Neutrophil (primary cell): ENCODE measurements around the gene NUP62CL.
A peak's percentile ranks its signal among the peaks of the same experiment; 100 is the strongest.

Experiments used
- H3K27ac ChIP-seq: fragments of 200-600 bp; sonication (generic); 2 replicates; pipeline ENCODE4 v1.5.1; 2016; ENCODE audit warnings: mild to moderate bottlenecking, moderate library complexity
- H3K27me3 ChIP-seq: fragments of 200-600 bp; sonication (generic); 2 replicates; pipeline ENCODE4 v1.6.0; 2016; ENCODE audit warnings: mild to moderate bottlenecking
- H3K36me3 ChIP-seq: fragments of 200-600 bp; sonication (generic); 2 replicates; pipeline ENCODE4 v1.5.1; 2017
- H3K4me1 ChIP-seq, 2 experiments: fragments of 200-600 bp in 1 of 2; sonication (generic) in 1 of 2; 1 replicate in 1 of 2; 2 replicates in 1 of 2; pipeline versions ENCODE4 v1.5.1 to v1.6.1; 2013 to 2016; ENCODE audit warnings: low read depth in 1 of 2, low read length in 1 of 2, mild to moderate bottlenecking in 1 of 2, moderate library complexity in 1 of 2; ENCODE audit not compliant: control insufficient read depth in 1 of 2, insufficient read depth in 1 of 2
- H3K4me3 ChIP-seq, 2 experiments: fragments of 200-600 bp in 1 of 2; sonication (generic) in 1 of 2; 1 replicate in 1 of 2; 2 replicates in 1 of 2; pipeline ENCODE4 v1.5.1; 2013 to 2016; ENCODE audit warnings: low read depth in 1 of 2, low read length in 1 of 2, mild to moderate bottlenecking in 1 of 2, moderate library complexity in 1 of 2
- H3K9me3 ChIP-seq: fragments of 200-600 bp; sonication (generic); 2 replicates; pipeline ENCODE4 v1.5.1; 2016
- CTCF ChIP-seq: fragments of 200-600 bp; sonication (generic); IDR thresholded peaks from 2 replicates; pipeline ENCODE4 v1.5.1; 2016; ENCODE audit warnings: antibody characterized with exemption

NUP62CL gene

GRCh38 chrX:107123750-107124149 is 82.5 kb downstream of the NUP62CL start:
- no peaks in the 10 kb centered on the region for H3K4me1 ChIP-seq

GRCh38 chrX:107119283-107119682 is 87.0 kb downstream of the NUP62CL start:
- H3K4me1 ChIP-seq: peaks cover 5 to 6% of the 10 kb centered on the region in 2 experiments
- no peaks in the 10 kb centered on the region for H3K9me3 ChIP-seq
- TF ChIP-seq CTCF: no peak
- H3K36me3 ChIP-seq: peaks cover 13% of the 10 kb centered on the region
- H3K4me3 ChIP-seq: no peak overlapping the region
- no peaks in the 10 kb centered on the region for H3K27me3 ChIP-seq
- no peak overlapping the region for H3K27ac ChIP-seq

More at GRCh38 chrX:107123750-107124149, 82.5 kb downstream of the NUP62CL start:
- Histone ChIP-seq H3K4me3 (no peak overlapping the region), H3K9me3 (no peaks in the 10 kb centered on the region), H3K36me3 (no peaks in the 10 kb centered on the region), H3K27ac (no peak overlapping the region), H3K27me3 (no peaks in the 10 kb centered on the region)
- TF ChIP-seq CTCF: no peak

GRCh38 chrX:107118322-107119147 is 87.7 kb downstream of the NUP62CL start, which contains the start of gene RBM41:
RBM41 (minus strand) TSS chrX:107118822; CDS start chrX:107118773, 49 bp downstream.
- Histone ChIP-seq H3K4me1 (peaks cover 5 to 6% of the 10 kb centered on the region in 2 experiments), H3K27me3 (no peaks in the 10 kb centered on the region), H3K4me3 (peak within 1 kb of the TSS; percentile 61 to 63), H3K27ac (peak within 1 kb of the TSS; percentile 71), H3K9me3 (no peaks in the 10 kb centered on the region), H3K36me3 (peaks cover 21% of the 10 kb centered on the region)
- no peak for TF ChIP-seq CTCF

GRCh38 chrX:107117993-107118321 is 88.3 kb downstream of the NUP62CL start:
- H3K36me3 ChIP-seq: peaks cover 27% of the 10 kb centered on the region
- no peaks in the 10 kb centered on the region for H3K9me3 ChIP-seq
- H3K4me1 ChIP-seq: peaks cover 5 to 6% of the 10 kb centered on the region in 2 experiments
- no peaks in the 10 kb centered on the region for H3K27me3 ChIP-seq
- no peak for TF ChIP-seq CTCF
- peak overlapping the region; percentile 61 to 63 for H3K4me3 ChIP-seq
- peak overlapping the region; percentile 71 for H3K27ac ChIP-seq

GRCh38 chrX:107107459-107107858 is 98.8 kb downstream of the NUP62CL start:
- Histone ChIP-seq H3K4me1 (no peaks in the 10 kb centered on the region), H3K36me3 (no peaks in the 10 kb centered on the region), H3K4me3 (no peak overlapping the region), H3K9me3 (no peaks in the 10 kb centered on the region), H3K27ac (no peak overlapping the region), H3K27me3 (no peaks in the 10 kb centered on the region)
- no peak for TF ChIP-seq CTCF
